ENCODE measurements around the gene MAP3K14.

The MAP3K14 gene

DNA sequence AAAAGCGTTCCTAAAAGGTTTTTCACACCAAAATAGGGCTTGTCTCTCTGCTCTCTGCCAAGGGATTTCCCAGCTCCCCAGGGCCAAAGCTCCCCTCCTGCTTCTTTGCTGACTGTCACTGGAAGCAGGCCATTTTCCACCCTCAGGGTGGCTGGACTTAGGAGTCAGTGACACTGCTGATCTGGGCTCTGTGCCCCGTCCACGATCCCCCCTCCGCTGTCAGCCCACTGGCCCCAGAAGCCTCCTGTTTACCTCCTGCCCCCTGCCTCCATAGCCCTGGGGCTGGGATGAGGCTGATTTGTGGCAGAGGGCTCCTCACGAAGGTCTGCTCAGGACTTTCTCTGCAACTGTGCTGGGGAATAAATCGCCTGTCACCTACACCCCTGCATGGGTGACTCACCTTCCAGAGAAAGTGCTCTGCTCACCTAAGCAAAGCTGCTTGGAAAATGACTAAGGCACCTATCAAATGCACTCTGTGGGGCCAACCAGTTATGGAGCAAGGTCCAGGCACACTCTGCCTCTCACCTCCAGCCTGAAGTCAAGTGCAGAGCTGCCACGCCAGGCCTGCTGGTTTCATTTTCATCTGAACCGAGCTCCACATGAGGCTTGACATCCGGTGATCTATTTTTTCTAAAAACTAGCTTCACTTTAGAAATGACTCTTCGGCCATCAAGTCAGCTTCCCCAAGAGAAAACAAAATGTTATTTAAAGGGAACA, 4.9 kb downstream of the MAP3K14 start:
- TF ChIP-seq, protein P1, sequence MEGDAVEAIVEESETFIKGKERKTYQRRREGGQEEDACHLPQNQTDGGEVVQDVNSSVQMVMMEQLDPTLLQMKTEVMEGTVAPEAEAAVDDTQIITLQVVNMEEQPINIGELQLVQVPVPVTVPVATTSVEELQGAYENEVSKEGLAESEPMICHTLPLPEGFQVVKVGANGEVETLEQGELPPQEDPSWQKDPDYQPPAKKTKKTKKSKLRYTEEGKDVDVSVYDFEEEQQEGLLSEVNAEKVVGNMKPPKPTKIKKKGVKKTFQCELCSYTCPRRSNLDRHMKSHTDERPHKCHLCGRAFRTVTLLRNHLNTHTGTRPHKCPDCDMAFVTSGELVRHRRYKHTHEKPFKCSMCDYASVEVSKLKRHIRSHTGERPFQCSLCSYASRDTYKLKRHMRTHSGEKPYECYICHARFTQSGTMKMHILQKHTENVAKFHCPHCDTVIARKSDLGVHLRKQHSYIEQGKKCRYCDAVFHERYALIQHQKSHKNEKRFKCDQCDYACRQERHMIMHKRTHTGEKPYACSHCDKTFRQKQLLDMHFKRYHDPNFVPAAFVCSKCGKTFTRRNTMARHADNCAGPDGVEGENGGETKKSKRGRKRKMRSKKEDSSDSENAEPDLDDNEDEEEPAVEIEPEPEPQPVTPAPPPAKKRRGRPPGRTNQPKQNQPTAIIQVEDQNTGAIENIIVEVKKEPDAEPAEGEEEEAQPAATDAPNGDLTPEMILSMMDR (conservative IDR thresholded peaks at IDR 0.05; ENCODE audit: low read length): no peak
- DNase-seq (ENCODE audit: low read depth): peak; percentile 49
- peak overlapping the region; percentile 40 for H3K4me3 ChIP-seq (ENCODE audit: low read length)

DNA sequence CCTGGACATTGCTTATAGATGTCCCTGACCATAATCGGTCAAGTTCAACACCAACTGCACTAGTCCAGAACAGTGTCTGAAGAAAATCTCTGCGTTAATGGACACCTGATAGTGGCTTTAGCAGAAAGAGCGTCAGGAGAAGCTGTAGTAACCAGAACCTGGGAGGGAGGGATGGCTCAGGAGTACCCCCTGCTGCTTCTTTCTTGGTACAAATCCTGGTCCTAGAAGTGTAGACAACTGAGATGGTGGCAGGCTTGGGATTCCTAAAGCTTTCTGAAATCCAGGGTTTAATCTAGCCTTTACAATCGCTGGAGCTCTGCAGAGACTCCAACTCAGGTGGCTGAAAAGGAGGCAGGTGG, 5.4 kb downstream of the MAP3K14 start:
- TF ChIP-seq, protein P1 (conservative IDR thresholded peaks at IDR 0.05; ENCODE audit: low read length): peak; percentile 18; the same call in 1 of the 2 replicates
- no peak overlapping the region for H3K4me3 ChIP-seq (ENCODE audit: low read length)
- no peak for DNase-seq (ENCODE audit: low read depth)

DNA sequence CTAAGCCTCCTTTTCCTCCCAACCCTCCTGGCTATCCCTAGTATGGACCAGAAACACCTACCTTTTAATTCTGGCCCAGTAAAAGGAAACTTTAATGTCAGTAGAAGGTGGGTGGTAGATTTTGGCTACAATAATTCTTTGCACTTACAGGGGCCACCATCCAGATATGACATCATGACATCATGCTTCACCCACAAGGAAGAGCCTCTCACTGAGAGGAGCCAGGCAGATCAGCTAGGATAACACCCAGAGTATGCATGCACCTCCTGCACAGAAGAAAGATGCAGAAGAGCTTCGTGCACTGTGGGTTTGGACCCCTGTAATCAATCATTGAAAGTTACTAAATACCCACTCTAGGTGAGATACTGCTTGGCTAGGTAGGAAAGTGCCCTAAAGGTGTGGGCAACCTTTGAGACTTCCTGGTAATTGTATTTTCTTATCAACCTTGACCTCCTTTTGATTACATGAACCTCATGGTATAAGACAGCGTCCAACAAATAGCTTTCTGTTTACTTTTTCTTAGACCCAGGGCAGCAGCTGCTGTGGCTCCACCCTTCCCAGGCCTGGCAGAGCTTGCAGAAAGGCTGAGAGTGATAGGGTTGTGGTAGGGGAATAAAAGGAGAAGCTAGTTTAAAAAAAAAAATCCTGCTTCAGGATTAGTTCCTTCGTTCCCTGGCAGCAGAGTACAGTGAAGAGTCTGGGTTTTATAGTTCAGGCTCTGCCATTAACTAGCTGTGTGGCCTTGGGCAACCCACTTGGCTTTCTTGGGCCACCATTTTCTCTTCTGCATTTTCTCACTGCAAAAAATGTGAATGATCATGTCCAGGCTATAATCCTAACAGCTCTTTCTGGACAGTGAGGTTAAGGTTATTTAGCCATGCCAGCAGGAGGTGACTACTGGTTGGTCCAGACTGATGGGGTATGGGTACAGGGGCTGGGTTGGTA, 6.2 kb downstream of the MAP3K14 start:
- TF ChIP-seq, protein P1 (conservative IDR thresholded peaks at IDR 0.05; ENCODE audit: low read length): no peak
- no peak for DNase-seq (ENCODE audit: low read depth)
- no peak overlapping the region for H3K4me3 ChIP-seq (ENCODE audit: low read length)

DNA sequence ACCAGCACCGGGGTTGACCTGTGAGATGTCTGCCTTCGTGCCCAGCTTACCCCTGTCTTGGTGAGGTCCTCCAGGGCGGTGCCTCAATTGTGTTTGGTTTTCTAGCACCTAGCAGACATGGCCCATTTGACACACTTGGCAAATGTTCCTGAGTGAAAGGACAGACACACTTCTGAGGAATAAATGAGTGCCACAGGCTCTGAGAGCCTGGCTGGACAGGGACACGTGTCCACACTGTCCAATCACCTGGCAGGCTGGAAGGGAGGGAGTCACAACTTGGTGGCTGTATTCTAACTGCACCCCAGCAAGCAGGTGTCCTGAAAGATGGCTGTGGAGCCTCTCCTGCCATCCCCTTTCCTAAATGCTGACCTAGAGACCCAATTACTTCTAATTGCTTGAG, 7.4 kb downstream of the MAP3K14 start:
- DNase-seq (ENCODE audit: low read depth): no peak
- no peak overlapping the region for H3K4me3 ChIP-seq (ENCODE audit: low read length)
- TF ChIP-seq, protein P1 (conservative IDR thresholded peaks at IDR 0.05; ENCODE audit: low read length): no peak

DNA sequence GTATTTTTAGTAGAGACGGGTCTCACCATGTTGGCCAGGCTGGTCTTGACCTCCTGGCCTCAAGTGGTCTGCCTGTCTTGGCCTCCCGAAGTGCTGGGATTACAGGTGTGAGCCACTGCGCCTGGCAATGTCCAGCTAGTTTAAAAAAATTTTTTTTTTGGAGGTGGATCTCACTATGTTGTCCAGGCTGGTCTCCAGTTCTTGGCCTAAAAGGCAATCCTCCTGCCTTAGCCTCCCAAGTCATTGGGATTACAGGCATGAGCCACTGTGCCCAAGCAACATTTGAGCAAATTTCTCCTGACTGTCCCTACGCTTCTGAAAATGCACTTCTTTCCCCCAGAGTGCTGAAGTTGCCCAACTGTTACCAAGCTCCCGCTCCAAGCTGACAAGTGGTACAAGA, 8.0 kb downstream of the MAP3K14 start:
- H3K4me3 ChIP-seq (ENCODE audit: low read length): no peak overlapping the region
- no peak for DNase-seq (ENCODE audit: low read depth)
- TF ChIP-seq, protein P1 (conservative IDR thresholded peaks at IDR 0.05; ENCODE audit: low read length): no peak

DNA sequence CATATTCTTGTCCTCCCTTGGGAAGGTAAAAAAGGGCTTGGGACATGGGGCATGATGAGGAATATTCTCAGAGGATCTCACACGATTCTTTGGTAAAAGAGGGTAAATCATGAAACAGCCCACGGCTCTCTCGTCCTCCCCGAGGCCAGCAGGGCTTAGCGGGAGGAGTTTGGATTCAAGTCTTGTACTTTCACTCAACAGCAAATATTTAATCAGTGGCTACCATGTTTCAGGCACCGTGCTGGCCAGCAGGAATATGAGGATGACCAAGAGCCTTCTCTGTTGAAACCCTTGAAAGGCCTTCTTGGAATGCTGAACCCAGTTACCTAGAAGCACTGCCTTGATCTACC, 8.8 kb downstream of the MAP3K14 start:
- TF ChIP-seq, protein P1 (conservative IDR thresholded peaks at IDR 0.05; ENCODE audit: low read length): no peak
- no peak overlapping the region for H3K4me3 ChIP-seq (ENCODE audit: low read length)
- DNase-seq (ENCODE audit: low read depth): no peak
